Heart right ventricle (tissue), 16 donors: ENCODE data around the gene AUTS2. TPM values are rescaled to one million over a fixed set of nuclear protein-coding genes. Genes with fewer than 3 reads are reported as not detected.

Experiments
- ATAC-seq, 8 donors: fragments of 200-7000 bp; cut with Tn5 transposase; one replicate each; pipeline ENCODE4 v1.9.1; 2020; ENCODE audit warnings: mild to moderate bottlenecking in 8 of 8, moderate library complexity in 8 of 8, moderate number of reproducible peaks in 1 of 8
- DNase-seq, 2 donors: peaks; one replicate each; pipeline ENCODE4 v3.0.0-alpha.2; 2020
- H3K27ac ChIP-seq, 10 donors: fragments of 200-600 bp; sonication (generic) in 2 of 10; one replicate each; pipeline versions ENCODE4 v1.5.0 to v1.8.0; 2020 to 2022; ENCODE audit warnings: mild to moderate bottlenecking in 3 of 10
- H3K27me3 ChIP-seq, 7 donors: fragments of 200-600 bp; one replicate each; pipeline ENCODE4 v1.8.0; 2021 to 2022; ENCODE audit warnings: mild to moderate bottlenecking in 2 of 7
- H3K36me3 ChIP-seq, 9 donors: fragments of 200-600 bp; sonication (generic) in 1 of 9; one replicate each; pipeline versions ENCODE4 v1.5.0 to v1.8.0; 2020 to 2022; ENCODE audit warnings: mild to moderate bottlenecking in 2 of 9
- H3K4me1 ChIP-seq, 9 donors: fragments of 200-600 bp; sonication (generic) in 1 of 9; one replicate each; pipeline versions ENCODE4 v1.5.0 to v1.8.0; 2020 to 2022; ENCODE audit warnings: mild to moderate bottlenecking in 4 of 9
- H3K4me3 ChIP-seq, 10 donors: fragments of 200-600 bp; sonication (generic) in 2 of 10; one replicate each; pipeline versions ENCODE4 v1.5.0 to v1.8.0; 2020 to 2022; ENCODE audit warnings: mild to moderate bottlenecking in 7 of 10, moderate library complexity in 2 of 10
- H3K9me3 ChIP-seq, 11 donors: fragments of 200-600 bp in 10 of 11; sonication (generic) in 2 of 11; one replicate each; pipeline versions ENCODE4 v1.5.0 to v1.8.0; 2013 to 2022; ENCODE audit warnings: mild to moderate bottlenecking in 2 of 11, control low read depth in 1 of 11, moderate library complexity in 1 of 11
- CTCF ChIP-seq, 9 donors: fragments of 200-600 bp; sonication (generic) in 2 of 9; IDR thresholded peaks; one replicate each; pipeline versions ENCODE4 v1.5.0 to v1.8.0; 2021 to 2022; ENCODE audit warnings: antibody characterized with exemption in 9 of 9, mild to moderate bottlenecking in 5 of 9, moderate library complexity in 1 of 9
- WGBS, 2 donors: extraction: QIAGEN DNeasy Blood & Tissue Kit; methylation state at CpG; one replicate each; pipeline ENCODE4 v1.1.7; 2013; ENCODE audit warnings: inconsistent platforms in 1 of 2; 5-methylcytosine and 5-hydroxymethylcytosine counted together
- intact Hi-C, 10 donors: fragments of 100-400 bp; cut with DNase I; formaldehyde crosslinking; loops; one replicate each; pipeline versions ENCODE4 v1.11.1 to v1.14.2; 2022
- polyA plus RNA-seq, 2 donors: library from polyadenylated mRNA; stranded (reverse); fragments of 200-250 nt; gene quantifications; one replicate each; pipeline ENCODE4 v1.2.3, GENCODE V29; 2013
- total RNA-seq, 10 donors: library from RNA; stranded (reverse); fragmentation: NEBNext Ultra II Directional in 3 of 10; extraction: Animal tissue kit (Norgen Biotek cat#: 25700) in 3 of 10; gene quantifications; one replicate each; pipeline versions ENCODE4 v1.2.1 to v1.2.4, GENCODE V29; 2021 to 2023
- donor health status: Arrhythmogenic right ventricular cardiomyopathy.
- donor health status: ischemic (EF 13 %, LVEDD 7.1; RV severe dilation, severe dysfunction).
- donor health status: healthy with polysubstance abuse.
- donor health status: DM: no; HTN: yes; CAD: no.
- donor health status: DM: no; HTN: no; CAD: no.
- donor health status: ischemic (EF 25% LVEDD 6.9; RV normal size, moderate dysfunction).
- donor health status: ischemic (EF 25% LVEDD 5.7; RV mildly dilated, moderate dysfunction).
- donor health status: healthy.
- donor health status: DM: yes; HTN: yes; CAD: no.
- donor health status: Ischemic cardiomyopathy.
- donor health status: ischemic (EF 35%, LVEDD 5.7; RV mildly dilated, moderate dysfunction).
- donor health status: nonischemic (EF 11% LVEDD 7.7; RV severe dilation, severe dysfunction).
- donor health status: DM: yes; HTN: yes; CAD: no.
- donor health status: PGD.
- donor health status: ischemic (EF 29% LVEDD 5.4; RV normal size, mild dysfunction).
- donor health status: nonischemic (EF 23%, LVEDD 6.1; RV moderate dilation, normal function).

The AUTS2 gene
- total and polyA plus RNA-seq, 12 donors = 1.6 to 11.2 (median 7.3) TPM

- no peak overlapping the region for H3K27ac ChIP-seq
- ATAC-seq (no peak), DNase-seq (no peak)
- H3K36me3 ChIP-seq = peaks cover 0 to 64% (median 2%) of the 10 kb centered on the region in 9 donors
- no peaks in the 10 kb centered on the region for H3K4me1 ChIP-seq
- no peaks in the 10 kb centered on the region for H3K27me3 ChIP-seq
- H3K9me3 ChIP-seq = no peaks in the 10 kb centered on the region
- TF ChIP-seq CTCF (IDR thresholded peaks at IDR 0.05) = no peak
- H3K4me3 ChIP-seq = no peak overlapping the region
- WGBS, 2 donors = 89 to 91% methylated on average over 10 of the region's 10 CpGs
- intact Hi-C loops = no loop called here
Observed at GRCh38 chr7:70771451-70771850, 1173.2 kb downstream of the AUTS2 start.

- no peak overlapping the region for H3K27ac ChIP-seq
- peaks cover 0 to 64% (median 0%) of the 10 kb centered on the region in 9 donors for H3K36me3 ChIP-seq
- H3K4me3 ChIP-seq = no peak overlapping the region
- no peaks in the 10 kb centered on the region for H3K9me3 ChIP-seq
- H3K27me3 ChIP-seq = no peaks in the 10 kb centered on the region
- WGBS, 2 donors = 89 to 91% methylated on average over 4 of the region's 4 CpGs
- no peak for ATAC-seq
- DNase-seq = no peak
- no peak for TF ChIP-seq CTCF (IDR thresholded peaks at IDR 0.05)
- intact Hi-C loops = no loop called here
- no peaks in the 10 kb centered on the region for H3K4me1 ChIP-seq
Observed at GRCh38 chr7:70772891-70773290, 1174.6 kb downstream of the AUTS2 start.

GRCh38 chr7:70773406-70773805, 1175.1 kb downstream of the AUTS2 start:
- peaks cover 0 to 63% (median 0%) of the 10 kb centered on the region in 9 donors for H3K36me3 ChIP-seq
- no peaks in the 10 kb centered on the region for H3K27me3 ChIP-seq
- H3K9me3 ChIP-seq = no peaks in the 10 kb centered on the region
- DNase-seq (no peak), ATAC-seq (no peak)
- intact Hi-C loops = no loop called here
- TF ChIP-seq CTCF (IDR thresholded peaks at IDR 0.05) = no peak
- 88 to 90% methylated on average over 4 of the region's 4 CpGs for WGBS, 2 donors
- no peak overlapping the region for H3K4me3 ChIP-seq
- no peak overlapping the region for H3K27ac ChIP-seq
- H3K4me1 ChIP-seq = no peaks in the 10 kb centered on the region

GRCh38 chr7:70774950-70775527, 1176.8 kb downstream of the AUTS2 start:
- Histone ChIP-seq H3K27me3 (no peaks in the 10 kb centered on the region), H3K36me3 (peaks cover 0 to 76% (median 0%) of the 10 kb centered on the region in 9 donors), H3K9me3 (no peaks in the 10 kb centered on the region), H3K27ac (no peak overlapping the region), H3K4me1 (no peaks in the 10 kb centered on the region), H3K4me3 (no peak overlapping the region)
- WGBS, 2 donors = 95 to 97% methylated on average over 3 of the region's 3 CpGs
- TF ChIP-seq CTCF (IDR thresholded peaks at IDR 0.05) = no peak
- DNase-seq = no peak
- no peak for ATAC-seq
- intact Hi-C loops = no loop called here
